GM19324 (cell line): ENCODE measurements around the gene XRCC4.
"Not testable (repeated sequence)": the region's sequence is repeated elsewhere in the genome, so short reads cannot be mapped to it uniquely, and the experiment has no call there.

Source experiments
- ATAC-seq: cut with Tn5 transposase; IDR thresholded peaks from one replicate; pipeline ENCODE4 v1.9.1; 2021; ENCODE audit warnings: mild to moderate bottlenecking, moderate library complexity; ENCODE audit not compliant: unreplicated experiment, low FRiP score

Gene XRCC4

DNA sequence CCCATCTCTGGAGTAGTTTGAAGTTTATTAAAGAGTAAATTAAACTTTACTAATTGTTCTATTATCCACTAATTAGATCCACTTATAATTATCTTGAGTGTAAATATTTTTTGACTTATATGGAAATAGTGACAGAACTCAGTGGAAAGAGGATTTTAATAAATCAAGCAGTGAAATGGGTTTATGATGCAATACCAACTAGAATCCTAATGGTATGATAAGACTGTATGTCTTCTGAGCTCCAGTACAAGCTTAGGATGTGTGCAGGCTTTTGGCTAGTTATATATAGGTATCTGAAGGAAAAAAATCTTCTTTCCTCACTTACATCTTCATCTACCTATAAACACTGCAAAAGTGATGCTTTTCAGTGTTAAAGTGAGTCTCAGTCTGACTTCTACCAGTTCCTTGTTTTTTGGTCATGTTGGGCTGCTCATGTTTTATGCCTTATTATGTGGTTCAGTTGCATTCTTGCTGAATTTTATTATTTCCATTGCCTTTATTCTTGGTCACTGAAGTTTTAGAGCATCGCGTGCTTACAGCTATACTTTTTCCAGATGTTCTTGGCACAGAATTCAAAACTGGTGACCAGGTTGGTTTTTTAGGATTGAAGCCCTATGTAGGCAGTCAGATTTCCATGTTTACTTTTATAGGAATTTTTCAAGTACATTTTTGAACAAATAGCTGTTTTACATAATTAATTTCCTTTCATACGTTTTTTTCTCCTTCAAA is 30.5 kb downstream of the XRCC4 start:
- ATAC-seq: no peak

DNA sequence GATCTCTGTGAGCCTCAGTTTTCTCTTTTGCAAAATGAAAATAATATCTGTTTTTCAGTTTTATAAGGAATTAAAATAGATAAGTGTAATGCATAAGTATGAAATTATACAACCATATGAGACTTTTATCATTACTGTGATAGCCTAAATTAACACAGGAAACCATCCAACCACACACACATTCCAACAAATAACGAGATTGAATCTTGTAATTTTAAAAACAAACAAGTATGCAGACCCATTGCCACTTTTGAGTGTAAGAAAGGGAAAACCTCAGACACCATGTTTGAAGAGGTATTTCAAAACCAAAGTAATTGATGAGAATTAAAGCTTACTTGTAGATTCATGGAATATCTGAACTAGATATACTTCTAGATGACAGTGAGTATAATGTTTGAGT is 32.0 kb downstream of the XRCC4 start:
- ATAC-seq: no peak

DNA sequence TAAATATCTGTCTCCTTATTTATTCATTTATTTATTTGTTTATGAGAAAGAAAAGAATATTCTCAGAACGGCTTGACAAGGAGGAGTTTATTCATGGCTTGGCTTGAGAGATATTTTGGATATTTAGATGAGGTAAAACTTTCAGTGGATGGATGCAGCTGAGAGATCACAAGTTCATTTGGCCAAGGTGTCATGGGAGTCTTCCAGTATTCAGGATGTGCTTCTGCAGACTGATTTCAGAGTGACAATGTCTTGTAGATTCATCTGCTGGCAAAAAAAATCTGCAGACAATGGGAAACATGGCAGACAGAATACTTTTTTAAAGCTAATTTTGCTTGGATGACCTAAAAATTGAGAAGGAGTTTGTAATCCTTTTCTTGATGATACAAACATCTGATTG is 38.5 kb downstream of the XRCC4 start:
- no peak for ATAC-seq

DNA sequence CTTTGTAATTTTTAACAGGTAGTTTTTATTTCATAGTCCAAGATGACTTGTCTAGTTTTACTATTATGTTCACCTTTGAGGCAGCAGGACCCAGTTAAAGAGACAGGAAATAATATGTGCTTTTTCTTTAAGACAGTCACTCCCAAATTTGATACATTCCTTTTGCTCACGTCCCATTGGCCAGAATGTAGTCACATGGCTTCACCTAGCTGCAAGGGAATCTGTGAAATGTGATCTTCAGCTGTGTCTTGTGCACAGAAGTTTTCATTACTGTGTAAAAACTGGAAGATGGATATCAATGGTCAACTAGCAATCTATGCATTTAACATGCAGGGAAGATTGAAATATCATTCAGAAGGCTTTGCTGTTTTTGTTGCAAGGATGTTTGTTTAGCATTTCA is 41.1 kb downstream of the XRCC4 start:
- ATAC-seq: no peak

DNA sequence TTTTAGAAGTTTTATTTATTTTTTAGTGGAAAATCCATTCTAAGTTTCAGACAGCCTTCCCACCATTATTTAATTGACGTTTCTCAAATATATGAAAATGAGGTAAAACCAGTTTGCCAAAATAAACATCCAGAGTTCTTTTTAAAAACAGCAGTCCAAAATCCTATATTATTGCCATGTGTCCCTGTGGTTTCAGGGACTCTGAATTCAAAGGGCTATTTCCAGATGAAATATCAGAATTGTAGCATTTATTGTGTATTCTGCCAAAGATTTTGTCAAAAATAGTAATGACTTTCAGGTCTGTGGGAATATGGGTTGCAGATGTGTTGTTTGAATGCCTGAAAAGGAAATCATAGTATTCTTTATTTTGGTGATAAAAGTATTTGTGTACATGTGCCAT is 41.6 kb downstream of the XRCC4 start:
- ATAC-seq: no peak

DNA sequence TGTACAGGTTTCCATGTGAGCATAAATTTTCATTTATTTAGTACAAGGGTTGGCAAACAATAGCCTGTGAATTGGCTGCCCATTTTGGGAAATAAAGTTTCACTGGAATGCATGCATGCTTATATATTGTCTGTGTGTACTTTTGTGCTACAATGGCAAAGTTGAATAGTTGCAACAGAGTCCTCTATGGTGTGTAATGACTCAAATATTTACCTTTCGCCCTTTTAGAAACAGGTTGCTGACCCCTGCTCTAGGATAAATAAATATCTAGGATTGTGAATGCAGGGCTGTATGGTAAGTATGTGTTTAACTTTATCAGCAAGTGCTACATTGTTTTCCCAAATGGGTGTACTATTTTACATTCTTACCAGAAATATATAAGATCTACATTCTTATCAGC is 47.2 kb downstream of the XRCC4 start:
- ATAC-seq: no peak

DNA sequence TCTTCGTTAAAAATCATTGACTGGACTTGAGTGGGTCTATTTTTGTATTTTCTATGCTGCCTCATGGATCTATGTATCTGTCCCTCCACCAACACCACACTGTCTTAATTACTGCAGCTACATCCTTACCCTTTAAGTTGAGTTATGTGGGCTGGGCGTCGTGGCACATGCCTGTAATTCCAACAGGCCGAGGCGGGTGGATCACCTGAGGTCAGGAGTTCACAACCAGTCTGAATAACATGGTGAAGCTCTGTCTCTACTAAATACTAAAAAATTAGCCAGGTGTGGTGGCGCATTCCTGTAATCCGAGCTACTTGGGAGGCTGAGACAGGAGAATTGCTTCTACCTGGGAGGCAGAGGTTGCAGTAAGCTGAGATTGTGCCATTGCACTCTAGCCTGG is 48.2 kb downstream of the XRCC4 start:
- ATAC-seq: no peak

DNA sequence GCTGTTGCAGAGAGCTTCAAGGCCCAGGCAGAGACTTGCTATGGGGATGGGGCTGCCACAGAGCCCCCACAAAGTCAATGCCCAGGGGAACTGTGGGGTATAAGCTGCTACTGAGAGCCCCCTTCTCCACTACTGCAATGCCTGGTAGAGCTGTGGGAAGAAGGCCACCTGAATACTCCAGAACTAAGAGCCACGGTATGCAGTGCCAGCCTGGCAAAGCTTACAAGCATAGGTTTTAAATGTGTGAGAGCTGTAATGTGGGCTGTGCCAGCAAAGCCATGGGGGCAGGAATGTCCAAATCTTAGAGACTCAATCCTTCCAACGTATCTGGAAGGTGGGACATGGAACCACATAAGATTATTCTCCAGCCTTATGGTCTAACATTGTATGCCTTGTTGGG is 49.2 kb downstream of the XRCC4 start:
- no peak for ATAC-seq

DNA sequence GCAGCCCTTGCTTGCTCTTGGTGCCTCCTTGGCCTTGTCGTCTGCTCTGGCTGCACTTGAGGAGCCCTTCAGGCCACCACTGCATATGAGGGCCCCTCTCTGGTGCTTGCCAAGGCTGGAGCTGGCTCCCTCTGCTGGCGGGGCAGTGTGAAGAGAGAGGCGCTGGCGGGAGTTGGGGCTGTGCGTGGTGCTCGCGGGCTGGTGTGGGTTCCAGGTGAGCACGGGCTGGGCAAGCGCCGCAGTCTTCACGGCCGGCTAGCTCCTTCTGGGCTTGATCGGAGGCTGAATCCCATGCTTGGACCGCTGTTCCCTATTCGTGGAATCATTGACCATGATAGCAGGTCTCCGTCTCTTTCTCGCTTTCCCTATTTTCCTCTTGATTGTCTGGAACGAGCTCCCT is 56.5 kb downstream of the XRCC4 start:
- ATAC-seq: no peak

DNA sequence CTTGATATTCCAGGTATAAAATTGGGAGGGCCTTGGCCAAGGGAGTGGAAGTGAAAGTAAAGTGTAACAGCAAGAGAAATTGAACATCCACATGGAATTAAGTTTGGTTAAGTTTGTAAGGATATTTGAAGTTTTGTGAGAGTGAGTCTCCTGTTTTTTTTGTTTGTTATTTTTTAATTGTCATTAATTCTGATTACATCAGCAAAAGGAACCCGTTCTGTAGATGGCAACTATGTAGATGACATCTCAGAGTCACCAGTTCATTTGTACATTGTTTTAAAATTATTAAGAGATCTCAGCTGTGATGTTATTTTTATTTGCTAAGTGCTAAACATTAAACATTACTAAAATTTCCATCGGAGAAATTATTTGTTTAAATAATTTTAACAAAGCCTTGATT is 65.2 kb downstream of the XRCC4 start:
- ATAC-seq: no peak

DNA sequence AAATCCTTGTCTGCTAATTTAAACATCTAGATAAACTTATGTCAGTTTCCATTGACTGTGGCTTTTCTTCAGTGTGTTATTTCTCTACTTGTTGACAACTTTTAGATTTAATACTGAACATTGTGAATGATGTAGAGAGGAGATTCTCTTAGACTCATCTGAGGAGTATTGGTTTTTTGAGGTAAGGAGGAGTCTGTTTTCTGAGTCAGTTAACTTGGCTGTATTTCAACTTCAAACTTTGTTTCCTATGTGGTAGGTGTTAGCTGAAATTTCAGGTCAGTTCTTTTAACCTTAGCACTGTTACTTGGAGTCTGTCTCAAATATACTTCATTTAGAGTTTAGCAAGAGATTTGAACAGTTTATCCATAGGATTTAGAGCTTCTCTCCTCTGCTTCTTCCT is 67.9 kb downstream of the XRCC4 start:
- no peak for ATAC-seq

DNA sequence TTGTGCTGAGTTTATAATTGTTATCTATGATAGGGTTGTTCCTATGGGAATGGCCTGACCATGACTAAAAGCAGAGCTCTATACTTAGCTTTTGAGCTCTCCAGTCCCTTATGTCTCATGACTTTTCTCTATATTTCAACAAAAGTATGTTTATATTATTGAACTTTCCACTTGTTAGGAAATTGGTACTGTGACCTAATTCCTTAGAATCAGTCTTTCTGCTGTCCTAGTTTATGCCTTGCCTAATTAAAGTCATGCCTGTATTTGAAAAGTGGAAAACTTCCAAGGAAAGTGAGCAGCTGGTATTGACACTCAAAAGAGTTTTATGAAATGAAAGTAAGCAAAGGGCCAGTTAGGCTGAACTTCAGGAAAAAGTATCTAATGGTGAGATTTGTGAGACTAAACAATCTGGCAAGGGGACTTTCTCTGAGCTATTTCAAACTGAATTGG is 68.6 kb downstream of the XRCC4 start:
- no peak for ATAC-seq

DNA sequence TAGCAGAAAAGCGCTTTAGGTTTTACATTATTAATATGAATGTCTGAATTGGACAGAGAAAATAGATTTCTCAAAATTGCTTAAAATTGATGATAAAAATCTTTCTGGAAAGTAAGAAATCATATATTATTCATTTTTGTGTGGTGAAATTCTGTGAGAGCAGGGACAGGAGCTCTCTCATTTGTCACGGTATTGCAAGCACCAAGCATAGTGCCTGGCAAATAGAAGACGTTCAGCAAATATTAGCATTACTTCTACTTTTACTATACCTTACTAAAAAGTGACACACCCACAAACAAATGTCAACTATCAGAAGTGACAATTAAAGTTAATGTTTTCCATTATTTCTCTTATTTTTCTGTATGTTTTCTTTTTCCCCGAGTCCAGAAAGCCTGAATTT is 69.1 kb downstream of the XRCC4 start:
- no peak for ATAC-seq

DNA sequence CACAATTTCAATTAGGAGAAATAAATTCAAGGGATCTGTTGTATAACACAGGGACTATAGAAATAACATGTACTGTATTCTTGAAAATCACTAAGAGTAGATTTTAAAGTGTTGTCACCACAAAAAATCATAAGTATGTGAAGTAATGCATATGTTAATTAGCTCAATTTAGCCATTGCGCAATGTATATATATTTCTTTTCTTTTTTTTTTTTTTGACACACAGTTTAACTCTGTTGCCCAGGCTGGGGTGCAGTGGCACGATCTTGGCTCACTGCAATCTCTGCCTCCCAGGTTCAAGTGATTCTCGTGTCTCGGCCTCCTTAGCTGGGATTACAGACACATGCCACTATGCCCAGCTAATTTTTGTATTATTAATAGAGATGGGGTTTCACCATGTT is 70.2 kb downstream of the XRCC4 start:
- no peak for ATAC-seq

DNA sequence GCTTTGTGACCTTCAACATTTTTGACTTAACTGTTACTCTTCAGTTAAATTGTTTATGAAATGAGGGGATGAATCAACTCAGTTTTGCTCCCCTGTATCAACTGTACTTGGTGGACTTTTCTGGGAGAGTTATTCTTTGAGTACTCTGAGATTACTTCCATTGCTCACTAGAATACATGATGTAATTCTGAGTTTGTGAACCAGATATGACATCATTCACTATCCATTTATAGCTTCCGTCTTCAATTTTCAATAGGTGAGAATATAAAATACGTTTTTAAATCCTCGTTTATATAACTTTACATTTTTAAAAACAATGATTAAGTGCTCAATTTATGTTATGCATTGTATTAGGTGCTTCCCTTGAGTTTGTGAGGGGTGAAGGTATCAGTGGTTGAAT is 71.0 kb downstream of the XRCC4 start:
- no peak for ATAC-seq

DNA sequence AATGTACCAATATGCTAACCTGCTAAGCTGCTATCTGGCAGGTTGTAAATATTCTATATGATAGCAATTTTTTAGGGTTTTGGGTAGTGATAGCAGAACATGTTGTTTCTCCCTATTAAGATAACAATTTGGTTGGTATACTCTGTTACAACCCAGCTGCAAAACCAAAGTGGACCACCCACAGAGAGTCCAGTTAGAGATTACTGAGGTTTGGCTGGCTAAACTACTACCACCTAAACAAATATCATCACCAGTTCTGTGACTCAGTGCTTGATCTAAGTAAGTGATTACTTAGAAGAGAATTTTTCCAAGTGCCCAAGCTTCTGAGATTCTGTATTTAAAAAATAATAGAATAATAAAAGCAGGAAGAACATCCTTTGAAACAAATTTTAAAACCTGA is 72.3 kb downstream of the XRCC4 start:
- no peak for ATAC-seq

DNA sequence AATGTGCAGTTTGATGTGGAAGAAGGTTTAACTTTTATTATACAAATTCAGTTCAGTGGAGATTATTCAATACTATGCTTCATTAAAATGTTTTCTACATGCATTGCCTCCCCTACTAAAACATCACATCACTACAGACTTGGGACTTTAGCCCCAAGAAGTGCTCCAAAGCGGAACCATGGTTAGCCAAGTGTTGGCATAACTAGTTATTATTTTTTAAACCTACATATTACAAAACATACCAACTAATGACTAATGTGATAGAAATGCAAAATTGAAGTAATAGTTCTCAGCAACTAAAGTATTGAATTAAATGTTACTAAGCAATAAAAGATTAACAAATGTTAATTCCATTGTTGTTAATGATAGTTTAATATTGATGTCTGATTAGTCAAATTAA is 74.5 kb downstream of the XRCC4 start:
- ATAC-seq: no peak

DNA sequence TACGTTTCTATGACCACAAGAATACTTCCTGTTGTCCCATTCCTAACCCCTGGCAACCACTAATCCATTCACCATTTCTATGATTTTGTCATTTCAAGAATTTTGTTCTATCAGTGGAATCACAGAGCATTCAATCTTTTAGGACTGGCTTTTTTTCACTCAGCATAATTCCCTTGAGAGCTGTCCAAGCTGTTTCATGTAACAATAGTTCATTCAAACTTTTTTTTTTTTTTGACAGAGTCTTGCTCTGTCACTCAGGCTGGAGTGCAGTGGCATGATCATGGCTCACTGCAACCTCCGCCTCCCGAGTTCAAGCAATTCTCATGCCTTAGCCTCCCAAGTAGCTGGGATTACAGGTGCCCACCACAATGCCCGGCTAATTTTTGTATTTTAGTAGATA is 75.6 kb downstream of the XRCC4 start:
- ATAC-seq: not testable (repeated sequence)

DNA sequence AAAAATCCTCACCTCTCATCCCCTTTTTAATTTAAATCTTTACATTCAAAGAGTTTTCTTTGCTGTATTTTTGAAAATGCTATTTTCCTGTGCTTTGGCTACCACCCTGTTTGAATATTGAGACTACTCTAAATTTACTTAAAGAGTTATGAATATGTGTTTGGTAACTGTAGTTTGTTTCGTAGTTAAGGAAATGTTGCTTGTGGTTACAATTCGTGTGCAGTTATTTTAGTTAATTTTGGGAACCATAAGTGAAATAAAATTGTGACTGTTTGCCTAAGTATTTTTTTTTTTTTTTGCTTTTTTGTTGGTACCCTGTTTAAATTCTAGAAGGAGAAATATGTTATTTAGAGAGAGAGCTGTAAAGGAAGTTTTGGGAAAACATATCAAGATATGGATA is 78.7 kb downstream of the XRCC4 start:
- no peak for ATAC-seq

DNA sequence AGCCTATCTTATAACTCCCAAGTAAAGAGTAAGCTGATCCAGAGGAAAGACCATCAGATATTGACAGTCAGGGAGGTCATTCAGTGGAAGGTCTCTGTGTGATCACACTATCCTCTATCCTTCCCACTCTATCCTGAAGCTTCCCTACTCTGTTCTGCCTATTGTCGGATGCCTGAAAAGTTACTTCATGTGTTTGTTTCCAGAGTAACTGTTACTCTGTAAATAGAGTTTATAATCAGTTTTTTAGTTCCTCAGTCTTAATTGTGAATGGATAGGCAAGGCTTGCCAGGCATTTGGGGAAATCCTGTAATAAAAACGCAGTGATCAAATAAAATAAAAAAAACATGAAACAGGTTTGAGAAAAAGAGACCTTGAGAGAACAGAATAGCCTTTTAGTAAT is 79.8 kb downstream of the XRCC4 start:
- no peak for ATAC-seq

DNA sequence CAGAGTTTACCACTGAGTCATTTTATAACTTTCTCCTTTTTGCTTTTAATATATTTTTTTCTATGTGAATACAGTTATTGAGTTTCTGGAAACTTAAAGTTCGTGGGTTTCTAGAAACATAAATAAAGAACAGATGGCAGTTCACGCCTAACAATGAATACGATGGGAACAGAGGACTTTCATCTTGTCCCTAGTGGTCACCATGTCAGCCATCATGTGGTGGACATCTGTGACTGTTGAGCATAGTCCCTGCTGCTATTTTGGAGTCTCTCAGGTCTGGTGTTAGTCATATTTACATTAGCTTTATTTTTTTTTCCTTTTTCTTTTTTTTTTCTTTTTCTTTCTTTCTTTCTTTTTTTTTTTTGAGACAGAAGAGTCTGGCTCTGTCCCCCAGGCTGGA is 85.3 kb downstream of the XRCC4 start:
- ATAC-seq: no peak

DNA sequence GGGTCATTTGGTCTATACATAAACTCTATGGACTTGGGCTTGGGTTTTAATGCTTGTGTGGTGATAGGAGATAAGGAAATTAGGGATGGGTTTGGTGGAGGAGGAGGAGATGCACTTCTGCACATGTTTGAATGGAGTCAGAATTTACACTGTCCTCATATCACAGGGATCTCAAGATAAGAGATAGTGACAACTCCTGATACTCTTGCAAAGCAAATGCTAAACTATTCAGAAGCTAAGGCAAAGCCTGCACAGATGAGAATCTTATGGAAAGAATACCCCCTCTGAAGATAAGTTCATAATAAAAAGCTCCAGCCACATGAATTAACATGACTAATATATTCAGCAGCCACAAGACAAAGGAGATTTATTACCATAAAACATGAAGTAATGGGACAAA is 90.2 kb downstream of the XRCC4 start:
- ATAC-seq: no peak
